HL-60 (cell line): ENCODE results near the gene TPM3.

Source experiments
- CTCF ChIP-seq: IDR thresholded peaks from one replicate; pipeline ENCODE4 v1.5.1; 2011; ENCODE audit warnings: low read length, control low read depth, inconsistent platforms; ENCODE audit not compliant: insufficient read depth
- TF ChIP-seq, protein P1 (sequence below): IDR thresholded peaks from 2 replicates; pipeline ENCODE4 v1.6.1; 2012; ENCODE audit warnings: low read depth; ENCODE audit not compliant: insufficient replicate concordance

DNA sequence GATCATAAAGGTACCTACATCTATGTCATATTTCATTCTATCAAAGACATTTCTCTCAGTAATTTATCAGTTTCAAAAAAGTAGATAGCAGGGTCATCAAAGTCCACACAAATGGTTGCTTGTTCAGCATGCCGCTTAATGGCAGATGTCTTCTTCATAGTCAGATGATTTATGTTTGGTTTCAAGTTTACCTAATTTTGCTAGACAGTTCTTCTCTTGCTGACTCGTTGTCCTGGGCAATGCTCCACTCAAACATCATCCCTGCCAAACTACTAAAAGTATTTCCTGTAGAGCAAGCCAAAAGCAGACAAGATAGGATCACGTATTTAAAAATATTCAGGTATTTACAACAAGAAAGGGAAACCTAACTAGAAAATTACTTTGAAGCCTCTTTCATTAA lies 50.7 kb downstream of the TPM3 start:
- no peak for TF ChIP-seq CTCF
- TF ChIP-seq, protein P1, sequence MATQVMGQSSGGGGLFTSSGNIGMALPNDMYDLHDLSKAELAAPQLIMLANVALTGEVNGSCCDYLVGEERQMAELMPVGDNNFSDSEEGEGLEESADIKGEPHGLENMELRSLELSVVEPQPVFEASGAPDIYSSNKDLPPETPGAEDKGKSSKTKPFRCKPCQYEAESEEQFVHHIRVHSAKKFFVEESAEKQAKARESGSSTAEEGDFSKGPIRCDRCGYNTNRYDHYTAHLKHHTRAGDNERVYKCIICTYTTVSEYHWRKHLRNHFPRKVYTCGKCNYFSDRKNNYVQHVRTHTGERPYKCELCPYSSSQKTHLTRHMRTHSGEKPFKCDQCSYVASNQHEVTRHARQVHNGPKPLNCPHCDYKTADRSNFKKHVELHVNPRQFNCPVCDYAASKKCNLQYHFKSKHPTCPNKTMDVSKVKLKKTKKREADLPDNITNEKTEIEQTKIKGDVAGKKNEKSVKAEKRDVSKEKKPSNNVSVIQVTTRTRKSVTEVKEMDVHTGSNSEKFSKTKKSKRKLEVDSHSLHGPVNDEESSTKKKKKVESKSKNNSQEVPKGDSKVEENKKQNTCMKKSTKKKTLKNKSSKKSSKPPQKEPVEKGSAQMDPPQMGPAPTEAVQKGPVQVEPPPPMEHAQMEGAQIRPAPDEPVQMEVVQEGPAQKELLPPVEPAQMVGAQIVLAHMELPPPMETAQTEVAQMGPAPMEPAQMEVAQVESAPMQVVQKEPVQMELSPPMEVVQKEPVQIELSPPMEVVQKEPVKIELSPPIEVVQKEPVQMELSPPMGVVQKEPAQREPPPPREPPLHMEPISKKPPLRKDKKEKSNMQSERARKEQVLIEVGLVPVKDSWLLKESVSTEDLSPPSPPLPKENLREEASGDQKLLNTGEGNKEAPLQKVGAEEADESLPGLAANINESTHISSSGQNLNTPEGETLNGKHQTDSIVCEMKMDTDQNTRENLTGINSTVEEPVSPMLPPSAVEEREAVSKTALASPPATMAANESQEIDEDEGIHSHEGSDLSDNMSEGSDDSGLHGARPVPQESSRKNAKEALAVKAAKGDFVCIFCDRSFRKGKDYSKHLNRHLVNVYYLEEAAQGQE: no peak
